B cell (primary cell): ENCODE results near the gene CEMIP.

Experiments used
- EZH2 ChIP-seq: IDR thresholded peaks from 2 replicates; pipeline ENCODE4 v1.6.1; 2012; ENCODE audit warnings: borderline replicate concordance, low read depth, mild to moderate bottlenecking, moderate library complexity, low read length; ENCODE audit not compliant: insufficient read depth, poor library complexity, severe bottlenecking
- TF ChIP-seq, protein P1 (sequence below): fragments of 200-600 bp; IDR thresholded peaks from one replicate; pipeline ENCODE4 v1.8.0; 2022; ENCODE audit warnings: antibody characterized with exemption, mild to moderate bottlenecking

- TF ChIP-seq, protein P1, sequence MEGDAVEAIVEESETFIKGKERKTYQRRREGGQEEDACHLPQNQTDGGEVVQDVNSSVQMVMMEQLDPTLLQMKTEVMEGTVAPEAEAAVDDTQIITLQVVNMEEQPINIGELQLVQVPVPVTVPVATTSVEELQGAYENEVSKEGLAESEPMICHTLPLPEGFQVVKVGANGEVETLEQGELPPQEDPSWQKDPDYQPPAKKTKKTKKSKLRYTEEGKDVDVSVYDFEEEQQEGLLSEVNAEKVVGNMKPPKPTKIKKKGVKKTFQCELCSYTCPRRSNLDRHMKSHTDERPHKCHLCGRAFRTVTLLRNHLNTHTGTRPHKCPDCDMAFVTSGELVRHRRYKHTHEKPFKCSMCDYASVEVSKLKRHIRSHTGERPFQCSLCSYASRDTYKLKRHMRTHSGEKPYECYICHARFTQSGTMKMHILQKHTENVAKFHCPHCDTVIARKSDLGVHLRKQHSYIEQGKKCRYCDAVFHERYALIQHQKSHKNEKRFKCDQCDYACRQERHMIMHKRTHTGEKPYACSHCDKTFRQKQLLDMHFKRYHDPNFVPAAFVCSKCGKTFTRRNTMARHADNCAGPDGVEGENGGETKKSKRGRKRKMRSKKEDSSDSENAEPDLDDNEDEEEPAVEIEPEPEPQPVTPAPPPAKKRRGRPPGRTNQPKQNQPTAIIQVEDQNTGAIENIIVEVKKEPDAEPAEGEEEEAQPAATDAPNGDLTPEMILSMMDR = no peak
- no peak for TF ChIP-seq EZH2
Observed at GRCh38 chr15:80951941-80952340, 172.8 kb downstream of the CEMIP start.
